ENCODE data around the gene CTIF.

The CTIF gene

DNA sequence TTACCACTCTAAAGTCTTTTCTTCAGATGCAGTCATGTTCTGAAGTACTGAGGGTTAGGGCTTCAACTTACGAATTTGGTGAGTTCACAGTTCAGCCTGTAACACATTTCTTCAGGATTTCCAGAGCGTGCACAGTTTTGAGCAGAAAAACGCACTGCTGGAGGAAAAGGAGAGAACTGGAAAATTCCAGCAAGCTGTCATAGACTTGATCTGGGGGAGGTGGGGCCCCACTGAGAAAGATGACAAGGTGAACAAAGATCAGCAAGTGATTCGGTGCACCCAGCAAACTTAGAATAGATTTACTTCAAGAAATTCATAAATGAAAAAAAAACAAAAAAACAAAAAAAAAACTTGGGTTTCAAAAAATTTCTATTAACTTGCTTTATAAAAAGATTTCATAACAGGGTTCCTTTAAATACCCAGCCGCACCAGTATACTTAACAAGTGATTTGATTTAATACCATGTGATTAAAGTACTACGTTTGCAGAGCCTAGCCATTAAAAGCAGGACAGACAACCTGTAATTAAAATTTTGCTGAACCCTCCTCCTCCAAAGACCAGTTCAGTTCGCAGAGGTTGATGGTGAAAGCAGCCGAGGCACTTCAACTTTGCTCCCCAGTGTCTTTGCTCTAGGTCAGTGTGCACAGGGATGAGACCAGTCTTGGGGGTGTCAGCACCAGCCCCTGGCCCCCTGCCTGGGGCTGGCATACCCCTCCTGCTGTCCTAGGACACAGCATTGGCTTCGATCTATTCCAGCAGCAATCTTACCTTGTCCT, 30.5 kb downstream of the CTIF start:
- no peak overlapping the region for H3K4me3 ChIP-seq (ENCODE audit: low read length)
- H3K27me3 ChIP-seq (replicated peaks; ENCODE audit: control insufficient read depth, insufficient read depth, low read length) = no peaks in the 10 kb centered on the region
- DNase-seq (ENCODE audit: low read depth) = no peak
- H3K9me3 ChIP-seq (ENCODE audit: control insufficient read depth, low read length) = no peaks in the 10 kb centered on the region
- H3K9ac ChIP-seq (ENCODE audit: low read length) = no peak overlapping the region
- H3K36me3 ChIP-seq (ENCODE audit: control insufficient read depth, insufficient read depth, low read length, severe bottlenecking) = peaks cover 4% of the 10 kb centered on the region
- peaks cover 42% of the 10 kb centered on the region for H3K4me1 ChIP-seq (ENCODE audit: control insufficient read depth, insufficient read depth, low read length)

GRCh38 chr18:48569915-48570264, 31.1 kb downstream of the CTIF start:
- Histone ChIP-seq H3K4me1 (ENCODE audit: control insufficient read depth, insufficient read depth, low read length) (peaks cover 41% of the 10 kb centered on the region), H3K36me3 (ENCODE audit: control insufficient read depth, insufficient read depth, low read length, severe bottlenecking) (peaks cover 4% of the 10 kb centered on the region), H3K9me3 (ENCODE audit: control insufficient read depth, low read length) (no peaks in the 10 kb centered on the region), H3K4me3 (ENCODE audit: low read length) (no peak overlapping the region), H3K27me3 (replicated peaks; ENCODE audit: control insufficient read depth, insufficient read depth, low read length) (no peaks in the 10 kb centered on the region), H3K9ac (ENCODE audit: low read length) (no peak overlapping the region)
- DNase-seq (ENCODE audit: low read depth) = no peak

DNA sequence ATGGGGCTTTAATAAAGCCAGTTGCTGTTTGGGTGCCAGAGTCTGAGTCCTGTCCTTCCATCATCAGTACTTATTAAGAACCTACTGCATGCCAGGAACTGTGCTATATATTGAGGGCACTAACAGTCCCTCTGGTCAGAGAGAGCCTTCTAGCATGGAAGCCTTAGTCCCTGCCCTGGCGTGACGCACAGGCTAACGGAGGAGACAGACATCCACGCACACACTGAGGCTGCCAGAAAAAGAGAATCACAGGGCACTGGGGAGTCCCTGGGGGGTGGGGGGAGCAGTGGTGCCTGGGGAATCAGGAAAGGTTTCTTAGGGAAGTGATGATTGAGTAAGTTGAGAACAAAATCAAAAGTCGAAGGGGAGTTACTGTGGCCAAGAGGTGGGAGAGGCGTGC, 31.5 kb downstream of the CTIF start:
- no peak for DNase-seq (ENCODE audit: low read depth)
- H3K9ac ChIP-seq (ENCODE audit: low read length) = no peak overlapping the region

GRCh38 chr18:48571639-48572384, 33.0 kb downstream of the CTIF start:
- Histone ChIP-seq H3K9me3 (ENCODE audit: control insufficient read depth, low read length) (no peaks in the 10 kb centered on the region), H3K4me1 (ENCODE audit: control insufficient read depth, insufficient read depth, low read length) (peaks cover 41% of the 10 kb centered on the region), H3K36me3 (ENCODE audit: control insufficient read depth, insufficient read depth, low read length, severe bottlenecking) (peaks cover 18% of the 10 kb centered on the region), H3K27me3 (replicated peaks; ENCODE audit: control insufficient read depth, insufficient read depth, low read length) (no peaks in the 10 kb centered on the region), H3K4me3 (ENCODE audit: low read length) (peak overlapping the region; percentile 41), H3K9ac (ENCODE audit: low read length) (peak overlapping the region; percentile 66)
- DNase-seq (ENCODE audit: low read depth) = no peak

More for the DNA sequence above, 31.5 kb downstream of the CTIF start:
- H3K9me3 ChIP-seq (ENCODE audit: control insufficient read depth, low read length) = no peaks in the 10 kb centered on the region
- no peak overlapping the region for H3K4me3 ChIP-seq (ENCODE audit: low read length)
- peaks cover 6% of the 10 kb centered on the region for H3K36me3 ChIP-seq (ENCODE audit: control insufficient read depth, insufficient read depth, low read length, severe bottlenecking)
- H3K27me3 ChIP-seq (replicated peaks; ENCODE audit: control insufficient read depth, insufficient read depth, low read length) = no peaks in the 10 kb centered on the region
- H3K4me1 ChIP-seq (ENCODE audit: control insufficient read depth, insufficient read depth, low read length) = peaks cover 41% of the 10 kb centered on the region

DNA sequence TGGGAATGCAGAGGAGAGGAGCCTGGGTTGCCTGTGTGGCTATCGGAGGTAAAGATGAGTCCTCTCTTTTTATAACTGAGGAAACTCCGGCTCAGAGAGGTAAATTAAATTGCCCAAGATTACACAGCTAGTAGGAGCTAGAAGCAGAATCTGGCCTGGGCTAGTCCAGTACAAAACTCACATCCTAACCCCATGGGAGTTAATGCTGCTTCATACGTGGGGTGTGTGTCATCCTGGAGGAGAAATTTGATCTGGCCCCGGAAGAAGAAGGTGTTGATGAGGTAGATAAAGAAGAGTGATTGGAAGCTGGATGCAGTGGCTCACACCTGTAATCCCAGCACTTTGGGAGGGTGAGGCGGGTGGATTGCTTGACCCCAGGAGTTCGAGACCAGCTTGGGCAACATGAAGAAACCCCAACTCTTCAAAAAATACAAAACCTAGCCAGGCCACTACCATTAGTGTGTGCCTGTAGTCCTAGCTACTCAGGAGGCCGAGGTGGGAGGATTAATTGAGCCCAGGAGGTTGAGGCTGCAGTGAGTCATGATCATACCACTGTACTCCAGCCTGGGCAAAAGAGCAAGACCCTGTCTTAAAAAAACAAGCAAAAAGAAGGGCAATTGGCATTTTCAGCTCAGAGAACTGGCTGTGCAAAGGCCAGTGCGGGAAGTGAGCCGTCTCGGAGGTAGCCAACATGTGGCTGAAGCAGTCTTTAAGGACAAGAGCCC, 33.7 kb downstream of the CTIF start:
- no peaks in the 10 kb centered on the region for H3K9me3 ChIP-seq (ENCODE audit: control insufficient read depth, low read length)
- H3K27me3 ChIP-seq (replicated peaks; ENCODE audit: control insufficient read depth, insufficient read depth, low read length) = no peaks in the 10 kb centered on the region
- peak overlapping the region; percentile 41 for H3K4me3 ChIP-seq (ENCODE audit: low read length)
- H3K4me1 ChIP-seq (ENCODE audit: control insufficient read depth, insufficient read depth, low read length) = peaks cover 37% of the 10 kb centered on the region
- peaks cover 20% of the 10 kb centered on the region for H3K36me3 ChIP-seq (ENCODE audit: control insufficient read depth, insufficient read depth, low read length, severe bottlenecking)
- DNase-seq (ENCODE audit: low read depth) = no peak
- peak overlapping the region; percentile 66 for H3K9ac ChIP-seq (ENCODE audit: low read length)

GRCh38 chr18:48573632-48574283, 34.9 kb downstream of the CTIF start:
- H3K36me3 ChIP-seq (ENCODE audit: control insufficient read depth, insufficient read depth, low read length, severe bottlenecking) = peaks cover 28% of the 10 kb centered on the region
- DNase-seq (ENCODE audit: low read depth) = no peak
- H3K4me3 ChIP-seq (ENCODE audit: low read length) = no peak overlapping the region
- H3K9ac ChIP-seq (ENCODE audit: low read length) = no peak overlapping the region
- peaks cover 37% of the 10 kb centered on the region for H3K4me1 ChIP-seq (ENCODE audit: control insufficient read depth, insufficient read depth, low read length)
- H3K9me3 ChIP-seq (ENCODE audit: control insufficient read depth, low read length) = no peaks in the 10 kb centered on the region
- H3K27me3 ChIP-seq (replicated peaks; ENCODE audit: control insufficient read depth, insufficient read depth, low read length) = no peaks in the 10 kb centered on the region

DNA sequence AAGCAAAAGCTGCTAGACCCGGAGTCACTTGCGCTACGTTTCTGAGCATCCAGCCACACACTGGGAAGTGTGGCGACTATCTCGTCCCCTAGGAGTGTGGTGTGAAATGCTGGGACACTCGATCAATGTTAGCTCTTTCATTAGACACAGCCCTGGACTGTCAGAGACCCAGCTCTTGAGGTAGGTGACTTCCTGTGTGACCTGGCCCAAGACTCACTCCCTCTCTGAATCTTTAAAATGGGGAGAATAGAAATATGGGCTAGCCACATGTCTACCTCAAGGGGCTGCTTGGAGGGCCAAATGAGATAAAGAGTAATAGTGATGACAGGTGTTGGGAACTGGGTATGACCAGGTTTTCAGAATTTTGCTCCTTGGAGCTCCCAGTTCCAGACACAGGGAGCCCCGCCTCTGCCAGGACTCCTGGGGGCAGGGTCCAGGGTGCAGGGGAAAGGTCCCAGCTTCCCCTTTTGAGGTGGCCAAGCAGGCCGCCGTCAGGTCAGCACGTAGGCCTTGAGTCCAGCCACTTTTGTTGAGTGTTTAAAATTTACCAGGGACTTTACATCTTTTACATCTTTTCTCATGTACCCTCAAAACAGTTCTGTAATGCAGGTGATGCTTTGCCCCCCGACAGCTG, 36.0 kb downstream of the CTIF start:
- DNase-seq (ENCODE audit: low read depth) = no peak
- Histone ChIP-seq H3K27me3 (replicated peaks; ENCODE audit: control insufficient read depth, insufficient read depth, low read length) (no peaks in the 10 kb centered on the region), H3K4me3 (ENCODE audit: low read length) (no peak overlapping the region), H3K36me3 (ENCODE audit: control insufficient read depth, insufficient read depth, low read length, severe bottlenecking) (peaks cover 32% of the 10 kb centered on the region), H3K9ac (ENCODE audit: low read length) (no peak overlapping the region), H3K9me3 (ENCODE audit: control insufficient read depth, low read length) (no peaks in the 10 kb centered on the region), H3K4me1 (ENCODE audit: control insufficient read depth, insufficient read depth, low read length) (peaks cover 32% of the 10 kb centered on the region)

DNA sequence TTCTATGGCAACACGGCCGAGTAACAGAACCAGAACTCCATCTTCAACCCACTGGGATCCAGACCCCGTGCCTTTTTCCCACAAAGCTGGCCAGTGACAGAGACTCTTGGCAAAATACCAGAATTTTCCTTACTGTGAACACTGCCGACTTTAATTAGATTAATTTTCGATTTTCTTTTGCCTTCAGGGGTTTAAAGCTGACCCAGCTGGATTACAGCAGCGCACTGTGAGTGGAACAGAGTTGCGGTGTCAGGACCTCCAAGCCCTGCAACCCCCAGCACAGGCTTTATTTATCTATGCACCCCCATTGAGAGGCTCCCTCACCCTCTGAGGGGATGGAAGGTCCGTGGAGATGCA, 36.4 kb downstream of the CTIF start:
- Histone ChIP-seq H3K4me1 (ENCODE audit: control insufficient read depth, insufficient read depth, low read length) (peaks cover 29% of the 10 kb centered on the region), H3K36me3 (ENCODE audit: control insufficient read depth, insufficient read depth, low read length, severe bottlenecking) (peaks cover 32% of the 10 kb centered on the region), H3K27me3 (replicated peaks; ENCODE audit: control insufficient read depth, insufficient read depth, low read length) (no peaks in the 10 kb centered on the region), H3K9me3 (ENCODE audit: control insufficient read depth, low read length) (no peaks in the 10 kb centered on the region), H3K9ac (ENCODE audit: low read length) (no peak overlapping the region), H3K4me3 (ENCODE audit: low read length) (no peak overlapping the region)
- no peak for DNase-seq (ENCODE audit: low read depth)

DNA sequence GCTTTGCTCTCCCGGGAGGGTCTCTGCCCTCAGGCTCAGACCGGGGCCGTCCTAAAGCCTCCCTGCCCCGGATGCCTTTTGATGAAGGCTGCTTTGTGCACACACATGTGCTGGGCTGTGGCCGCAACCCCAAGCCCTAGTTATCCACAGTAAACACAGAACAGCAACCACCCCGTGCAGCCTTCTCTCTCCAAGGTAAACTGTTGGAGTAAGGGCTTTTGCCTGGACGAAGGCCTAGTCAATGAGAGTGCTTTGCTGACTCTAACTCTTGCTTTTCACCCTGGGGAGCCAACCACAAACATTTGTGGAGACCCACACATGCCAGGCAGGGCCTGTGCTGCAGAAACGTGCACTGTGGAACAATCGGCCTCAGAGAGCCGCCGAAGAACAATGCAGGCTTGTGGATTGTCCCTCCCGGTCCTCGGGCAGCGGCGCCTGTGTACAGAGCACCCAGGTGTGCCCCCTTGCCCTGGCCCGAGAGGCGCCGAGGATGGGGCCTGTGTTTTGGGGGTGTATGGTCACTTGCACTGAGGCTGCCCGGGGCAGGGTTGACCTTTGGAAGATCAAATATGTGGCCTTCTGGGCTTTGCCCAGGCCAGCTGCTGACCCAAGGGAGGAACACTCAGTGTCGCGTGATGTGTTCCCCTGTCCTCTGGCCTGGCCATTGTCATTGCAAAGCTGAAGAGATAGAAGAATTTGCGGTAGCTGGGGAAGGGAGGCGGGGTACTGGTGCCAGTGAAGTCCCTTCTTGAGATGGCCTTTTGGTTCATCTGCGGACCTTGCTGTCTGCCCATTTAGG, 37.0 kb downstream of the CTIF start:
- peaks cover 29% of the 10 kb centered on the region for H3K4me1 ChIP-seq (ENCODE audit: control insufficient read depth, insufficient read depth, low read length)
- DNase-seq (ENCODE audit: low read depth) = no peak
- no peak overlapping the region for H3K4me3 ChIP-seq (ENCODE audit: low read length)
- H3K9me3 ChIP-seq (ENCODE audit: control insufficient read depth, low read length) = no peaks in the 10 kb centered on the region
- peaks cover 32% of the 10 kb centered on the region for H3K36me3 ChIP-seq (ENCODE audit: control insufficient read depth, insufficient read depth, low read length, severe bottlenecking)
- H3K9ac ChIP-seq (ENCODE audit: low read length) = no peak overlapping the region
- H3K27me3 ChIP-seq (replicated peaks; ENCODE audit: control insufficient read depth, insufficient read depth, low read length) = no peaks in the 10 kb centered on the region

- peaks cover 32% of the 10 kb centered on the region for H3K4me1 ChIP-seq (ENCODE audit: control insufficient read depth, insufficient read depth, low read length)
- H3K4me3 ChIP-seq (ENCODE audit: low read length) = no peak overlapping the region
- peaks cover 32% of the 10 kb centered on the region for H3K36me3 ChIP-seq (ENCODE audit: control insufficient read depth, insufficient read depth, low read length, severe bottlenecking)
- no peaks in the 10 kb centered on the region for H3K9me3 ChIP-seq (ENCODE audit: control insufficient read depth, low read length)
- no peak for DNase-seq (ENCODE audit: low read depth)
- H3K27me3 ChIP-seq (replicated peaks; ENCODE audit: control insufficient read depth, insufficient read depth, low read length) = no peaks in the 10 kb centered on the region
- no peak overlapping the region for H3K9ac ChIP-seq (ENCODE audit: low read length)
These were observed 37.6 kb downstream of the CTIF start for GRCh38 chr18:48576457-48576771.
